A549 (cell line): ENCODE results near the gene RIMOC1.

Experiments used
- CBX8 ChIP-seq: fragments of 200-600 bp; sonication (generic); IDR thresholded peaks from 2 replicates; pipeline ENCODE4 v1.6.1; 2016
- HOXB13 ChIP-seq: fragments of 250-450 bp; sonication (Bioruptor Pico); IDR thresholded peaks from 2 replicates; pipeline ENCODE4 v1.5.0; 2020; ENCODE audit warnings: low read depth, mild to moderate bottlenecking, moderate library complexity
- KDM5A ChIP-seq: fragments of 200-600 bp; sonication (generic); IDR thresholded peaks from 2 replicates; pipeline ENCODE4 v1.6.1; 2016; ENCODE audit warnings: antibody characterized with exemption, mild to moderate bottlenecking
- POLR2A ChIP-seq: IDR thresholded peaks from 2 replicates; pipeline ENCODE4 v1.6.1; 2012; ENCODE audit warnings: mild to moderate bottlenecking, low read length
- RAD21 ChIP-seq, 2 experiments: fragments of >200 bp in 1 of 2; sonication (Bioruptor Twin) in 1 of 2; formaldehyde crosslinking in 1 of 2; IDR thresholded peaks in 1 of 2; conservative IDR thresholded peaks in 1 of 2; 2 replicates in 1 of 2; 3 replicates in 1 of 2; pipeline ENCODE4 v1.6.1; 2012 to 2018; ENCODE audit warnings: inconsistent platforms in 1 of 2
- RARB ChIP-seq: fragments of 250-450 bp; sonication (Bioruptor Pico); IDR thresholded peaks from 2 replicates; pipeline ENCODE4 v1.8.0; 2021; ENCODE audit warnings: mild to moderate bottlenecking, moderate library complexity
- TF ChIP-seq, protein P1 (sequence below): fragments of >200 bp; sonication (Bioruptor Twin); formaldehyde crosslinking; IDR thresholded peaks from 3 replicates; pipeline ENCODE4 v1.5.1; 2016
- TF ChIP-seq, protein P2 (sequence below): IDR thresholded peaks from 2 replicates; pipeline ENCODE4 v1.6.1; 2012

DNA sequence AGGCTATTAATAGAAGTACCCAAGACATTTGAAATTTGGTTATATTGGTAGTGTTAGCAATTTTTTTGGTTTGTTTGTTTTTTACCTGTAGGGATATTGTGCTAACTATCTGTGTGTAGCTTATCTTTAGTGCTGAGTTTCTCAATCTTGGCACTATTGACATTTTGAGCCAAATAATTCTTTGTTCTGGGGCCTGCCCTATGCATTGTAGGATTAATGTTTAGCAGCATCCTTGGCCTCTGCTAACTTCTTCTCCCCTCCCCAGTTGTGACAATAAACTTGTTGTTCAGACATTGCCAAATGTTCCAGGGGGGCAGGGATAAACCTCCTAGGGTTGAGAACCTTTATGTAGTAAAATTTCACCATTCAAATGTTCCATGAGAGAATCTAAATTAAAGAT lies 24.9 kb downstream of the RIMOC1 start:
- TF ChIP-seq, protein P1, sequence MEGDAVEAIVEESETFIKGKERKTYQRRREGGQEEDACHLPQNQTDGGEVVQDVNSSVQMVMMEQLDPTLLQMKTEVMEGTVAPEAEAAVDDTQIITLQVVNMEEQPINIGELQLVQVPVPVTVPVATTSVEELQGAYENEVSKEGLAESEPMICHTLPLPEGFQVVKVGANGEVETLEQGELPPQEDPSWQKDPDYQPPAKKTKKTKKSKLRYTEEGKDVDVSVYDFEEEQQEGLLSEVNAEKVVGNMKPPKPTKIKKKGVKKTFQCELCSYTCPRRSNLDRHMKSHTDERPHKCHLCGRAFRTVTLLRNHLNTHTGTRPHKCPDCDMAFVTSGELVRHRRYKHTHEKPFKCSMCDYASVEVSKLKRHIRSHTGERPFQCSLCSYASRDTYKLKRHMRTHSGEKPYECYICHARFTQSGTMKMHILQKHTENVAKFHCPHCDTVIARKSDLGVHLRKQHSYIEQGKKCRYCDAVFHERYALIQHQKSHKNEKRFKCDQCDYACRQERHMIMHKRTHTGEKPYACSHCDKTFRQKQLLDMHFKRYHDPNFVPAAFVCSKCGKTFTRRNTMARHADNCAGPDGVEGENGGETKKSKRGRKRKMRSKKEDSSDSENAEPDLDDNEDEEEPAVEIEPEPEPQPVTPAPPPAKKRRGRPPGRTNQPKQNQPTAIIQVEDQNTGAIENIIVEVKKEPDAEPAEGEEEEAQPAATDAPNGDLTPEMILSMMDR, result no peak
- no peak for TF ChIP-seq RAD21 (conservative IDR thresholded peaks at IDR 0.05 in 1 of 2, IDR thresholded peaks at IDR 0.05 in 1 of 2)
- TF ChIP-seq HOXB13 (CRISPR knock-in tag), result no peak
- no peak for TF ChIP-seq POLR2A
- TF ChIP-seq, protein P2, sequence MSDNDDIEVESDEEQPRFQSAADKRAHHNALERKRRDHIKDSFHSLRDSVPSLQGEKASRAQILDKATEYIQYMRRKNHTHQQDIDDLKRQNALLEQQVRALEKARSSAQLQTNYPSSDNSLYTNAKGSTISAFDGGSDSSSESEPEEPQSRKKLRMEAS, result no peak
- no peak for TF ChIP-seq CBX8
- TF ChIP-seq RARB, result no peak
- no peak for TF ChIP-seq KDM5A
